HG02763 (cell line): Measurements from ENCODE around the gene HSPB6.

ENCODE experiments used
- ATAC-seq: cut with Tn5 transposase; IDR thresholded peaks from one replicate; pipeline ENCODE4 v1.9.1; 2021; ENCODE audit warnings: mild to moderate bottlenecking, moderate library complexity; ENCODE audit not compliant: unreplicated experiment

Gene HSPB6

GRCh38 chr19:35717665-35718344, 39.0 kb downstream of the HSPB6 start, which contains the start of gene KMT2B:
TSS of gene KMT2B (plus strand) at chr19:35718003. CDS start at chr19:35718019, 16 bp downstream.
- peak; percentile 52 for ATAC-seq

GRCh38 chr19:35716801-35717664, 39.8 kb downstream of the HSPB6 start:
- peak; percentile 63 for ATAC-seq

- no peak for ATAC-seq
These were observed 40.6 kb downstream of the HSPB6 start for GRCh38 chr19:35715981-35716800.

GRCh38 chr19:35715355-35715809, 41.4 kb downstream of the HSPB6 start:
- no peak for ATAC-seq

- no peak for ATAC-seq
These were observed 42.1 kb downstream of the HSPB6 start for GRCh38 chr19:35714601-35715354.

GRCh38 chr19:35713904-35714495, 42.8 kb downstream of the HSPB6 start:
- ATAC-seq, result no peak

GRCh38 chr19:35713506-35713850, 43.4 kb downstream of the HSPB6 start:
- no peak for ATAC-seq

GRCh38 chr19:35712567-35713505, 44.0 kb downstream of the HSPB6 start:
- ATAC-seq, result no peak

- ATAC-seq, result peak; percentile 41
These were observed 45.8 kb downstream of the HSPB6 start for GRCh38 chr19:35710784-35711723.

- no peak for ATAC-seq
These were observed 48.4 kb downstream of the HSPB6 start for GRCh38 chr19:35708391-35708790.
